ENCODE results near the gene MYD88.
"Not testable (repeated sequence)": the region's sequence is repeated elsewhere in the genome, so short reads cannot be mapped to it uniquely, and the experiment has no call there.

The MYD88 gene

DNA sequence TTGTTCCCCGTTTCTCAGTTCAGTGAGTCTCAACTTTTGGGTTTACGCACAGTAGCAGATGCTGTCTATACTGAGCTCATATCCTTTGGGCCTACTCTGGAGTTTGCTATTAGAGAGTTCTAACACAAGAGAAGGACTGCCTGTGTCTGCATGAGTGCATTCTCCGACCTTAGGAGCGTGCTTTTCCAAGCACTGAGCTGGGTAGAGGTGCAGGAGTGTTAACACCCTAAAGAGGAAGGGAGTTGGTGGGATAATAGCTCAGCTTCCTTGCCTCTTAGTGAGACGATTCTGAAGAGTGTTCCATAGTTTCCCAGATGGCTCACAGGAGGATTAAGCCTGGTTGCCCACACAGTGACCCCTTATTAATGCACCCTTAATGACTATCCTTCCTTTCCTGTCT lies 20.0 kb downstream of the MYD88 start:
- DNase-seq = no peak
- Histone ChIP-seq H3K4ac (ENCODE audit: low read depth, low read length) (no peak overlapping the region), H2BK5ac (ENCODE audit: low read length) (no peak overlapping the region), H2BK120ac (ENCODE audit: low read depth, low read length) (no peak overlapping the region), H3K56ac (ENCODE audit: low read length) (no peak overlapping the region), H3K4me3 (ENCODE audit: low read length) (no peak overlapping the region), H3K79me1 (ENCODE audit: low read length) (no peaks in the 10 kb centered on the region), H3K23ac (ENCODE audit: low read length) (no peak overlapping the region), H2AK5ac (ENCODE audit: low read length) (no peak overlapping the region), H3K4me1 (ENCODE audit: control insufficient read depth, low read depth, low read length) (no peaks in the 10 kb centered on the region), H3K27me3 (ENCODE audit: insufficient read depth, low read length, poor library complexity) (no peaks in the 10 kb centered on the region), H2BK15ac (replicated peaks; ENCODE audit: low read depth) (no peak overlapping the region), H3K36me3 (ENCODE audit: control insufficient read depth, insufficient read depth, low read length) (no peaks in the 10 kb centered on the region), H3K9ac (ENCODE audit: low read length) (no peak overlapping the region), H3K4me2 (ENCODE audit: low read length) (no peak overlapping the region), H4K5ac (ENCODE audit: low read length) (no peak overlapping the region), H3K79me2 (ENCODE audit: control insufficient read depth, insufficient read depth, low read length) (no peaks in the 10 kb centered on the region), H3K18ac (ENCODE audit: low read length) (no peak overlapping the region), H4K8ac (ENCODE audit: low read depth, low read length) (no peak overlapping the region), H3K27ac (ENCODE audit: low read depth, low read length) (no peak overlapping the region)
- no CpG with 5 or more reads among the region's 5 CpGs for WGBS (ENCODE audit: extremely low coverage, insufficient coverage, low lambda C conversion rate)

DNA sequence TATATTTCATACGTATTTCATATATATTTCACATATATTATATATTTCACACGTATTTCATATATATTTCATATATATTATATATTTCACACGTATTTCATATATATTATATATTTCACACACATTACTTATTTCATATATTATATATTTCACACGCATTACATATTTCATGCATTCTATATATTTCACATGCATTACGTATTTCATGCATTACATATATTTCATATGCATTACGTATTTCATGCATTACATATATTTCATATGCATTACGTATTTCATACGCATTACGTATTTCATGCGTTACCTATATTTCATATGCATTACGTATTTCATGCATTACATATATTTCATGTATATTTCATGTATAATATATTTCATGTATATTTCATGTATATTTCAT lies 22.2 kb downstream of the MYD88 start:
- H3K4ac ChIP-seq (ENCODE audit: low read depth, low read length); H3K23ac ChIP-seq (ENCODE audit: low read length): not testable (repeated sequence)
- over 99% methylated on average over 10 of the region's 11 CpGs for WGBS (ENCODE audit: extremely low coverage, insufficient coverage, low lambda C conversion rate)

DNA sequence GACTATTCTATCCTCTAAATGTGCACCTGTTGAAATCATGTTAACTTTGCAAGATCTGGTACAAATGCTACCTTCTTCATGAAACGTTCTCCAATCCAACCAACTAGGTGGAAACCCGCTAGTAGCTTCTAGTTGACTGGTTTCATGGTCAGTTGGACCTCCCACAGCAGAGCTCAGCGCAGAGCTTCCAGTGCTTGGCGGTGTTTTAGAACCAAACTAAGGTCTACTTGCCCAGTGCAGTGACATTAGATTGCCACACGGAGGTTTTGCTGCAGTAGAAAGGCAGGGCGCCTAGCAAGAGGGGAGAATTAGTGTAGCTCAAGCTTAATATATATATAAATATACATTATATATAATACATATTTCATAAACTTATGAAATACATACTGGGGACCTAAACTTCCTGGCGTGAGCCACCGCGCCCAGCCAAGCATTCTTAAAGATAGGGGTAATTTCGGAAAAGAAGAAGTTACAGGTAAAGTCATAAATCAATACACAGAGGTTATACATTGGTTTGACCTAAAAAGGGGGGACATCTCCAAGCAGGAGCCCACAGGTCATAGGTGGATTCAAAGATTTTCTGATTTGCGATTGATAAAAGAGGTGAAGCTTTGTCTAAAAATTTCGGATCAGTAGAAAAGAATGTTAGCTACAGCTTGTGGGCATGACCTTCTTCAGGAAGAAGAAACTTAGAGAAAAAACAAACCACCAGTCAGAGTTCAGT lies 24.8 kb downstream of the MYD88 start:
- H2BK5ac ChIP-seq (ENCODE audit: low read length) = no peak overlapping the region
- H3K4me1 ChIP-seq (ENCODE audit: control insufficient read depth, low read depth, low read length) = no peaks in the 10 kb centered on the region
- H3K23ac ChIP-seq (ENCODE audit: low read length) = no peak overlapping the region
- H3K9ac ChIP-seq (ENCODE audit: low read length) = no peak overlapping the region
- no peaks in the 10 kb centered on the region for H3K27me3 ChIP-seq (ENCODE audit: insufficient read depth, low read length, poor library complexity)
- no peak overlapping the region for H3K4me3 ChIP-seq (ENCODE audit: low read length)
- peak; percentile 47 for DNase-seq
- H3K18ac ChIP-seq (ENCODE audit: low read length) = no peak overlapping the region
- no peak overlapping the region for H3K27ac ChIP-seq (ENCODE audit: low read depth, low read length)
- no CpG with 5 or more reads among the region's 12 CpGs for WGBS (ENCODE audit: extremely low coverage, insufficient coverage, low lambda C conversion rate)
- H3K4me2 ChIP-seq (ENCODE audit: low read length) = no peak overlapping the region
- H2BK120ac ChIP-seq (ENCODE audit: low read depth, low read length) = no peak overlapping the region
- peaks cover 8% of the 10 kb centered on the region for H3K79me1 ChIP-seq (ENCODE audit: low read length)
- no peak overlapping the region for H2AK5ac ChIP-seq (ENCODE audit: low read length)
- no peak overlapping the region for H4K8ac ChIP-seq (ENCODE audit: low read depth, low read length)
- no peak overlapping the region for H3K4ac ChIP-seq (ENCODE audit: low read depth, low read length)
- H2BK15ac ChIP-seq (replicated peaks; ENCODE audit: low read depth) = no peak overlapping the region
- H3K79me2 ChIP-seq (ENCODE audit: control insufficient read depth, insufficient read depth, low read length) = peaks cover 19% of the 10 kb centered on the region
- no peak overlapping the region for H3K56ac ChIP-seq (ENCODE audit: low read length)
- no peaks in the 10 kb centered on the region for H3K36me3 ChIP-seq (ENCODE audit: control insufficient read depth, insufficient read depth, low read length)
- H4K5ac ChIP-seq (ENCODE audit: low read length) = no peak overlapping the region

More for the DNA sequence above, 22.2 kb downstream of the MYD88 start:
- not testable (repeated sequence) for DNase-seq; H2BK5ac ChIP-seq (ENCODE audit: low read length); H3K27ac ChIP-seq (ENCODE audit: low read depth, low read length); H3K79me2 ChIP-seq (ENCODE audit: control insufficient read depth, insufficient read depth, low read length); H3K4me1 ChIP-seq (ENCODE audit: control insufficient read depth, low read depth, low read length); H4K8ac ChIP-seq (ENCODE audit: low read depth, low read length); H2BK120ac ChIP-seq (ENCODE audit: low read depth, low read length); H3K79me1 ChIP-seq (ENCODE audit: low read length); H3K9ac ChIP-seq (ENCODE audit: low read length); H2AK5ac ChIP-seq (ENCODE audit: low read length); H3K27me3 ChIP-seq (ENCODE audit: insufficient read depth, low read length, poor library complexity); H3K18ac ChIP-seq (ENCODE audit: low read length); H3K36me3 ChIP-seq (ENCODE audit: control insufficient read depth, insufficient read depth, low read length); H2BK15ac ChIP-seq (replicated peaks; ENCODE audit: low read depth); H3K56ac ChIP-seq (ENCODE audit: low read length); H4K5ac ChIP-seq (ENCODE audit: low read length); H3K4me3 ChIP-seq (ENCODE audit: low read length); H3K4me2 ChIP-seq (ENCODE audit: low read length)

GRCh38 chr3:38163841-38164642 lies 25.6 kb downstream of the MYD88 start:
- no peaks in the 10 kb centered on the region for H3K4me1 ChIP-seq (ENCODE audit: control insufficient read depth, low read depth, low read length)
- no peak overlapping the region for H2BK120ac ChIP-seq (ENCODE audit: low read depth, low read length)
- H3K23ac ChIP-seq (ENCODE audit: low read length) = no peak overlapping the region
- no peaks in the 10 kb centered on the region for H3K27me3 ChIP-seq (ENCODE audit: insufficient read depth, low read length, poor library complexity)
- peak overlapping the region; percentile 54 for H3K4me3 ChIP-seq (ENCODE audit: low read length)
- H3K27ac ChIP-seq (ENCODE audit: low read depth, low read length) = no peak overlapping the region
- H3K36me3 ChIP-seq (ENCODE audit: control insufficient read depth, insufficient read depth, low read length) = no peaks in the 10 kb centered on the region
- no peak overlapping the region for H4K8ac ChIP-seq (ENCODE audit: low read depth, low read length)
- H3K18ac ChIP-seq (ENCODE audit: low read length) = no peak overlapping the region
- no CpG with 5 or more reads among the region's 24 CpGs for WGBS (ENCODE audit: extremely low coverage, insufficient coverage, low lambda C conversion rate)
- DNase-seq = no peak
- H4K5ac ChIP-seq (ENCODE audit: low read length) = no peak overlapping the region
- peak overlapping the region; percentile 84 for H3K56ac ChIP-seq (ENCODE audit: low read length)
- H2AK5ac ChIP-seq (ENCODE audit: low read length) = no peak overlapping the region
- peaks cover 26% of the 10 kb centered on the region for H3K79me2 ChIP-seq (ENCODE audit: control insufficient read depth, insufficient read depth, low read length)
- H2BK15ac ChIP-seq (replicated peaks; ENCODE audit: low read depth) = no peak overlapping the region
- peak overlapping the region; percentile 62 for H3K4ac ChIP-seq (ENCODE audit: low read depth, low read length)
- peak overlapping the region; percentile 14 for H3K4me2 ChIP-seq (ENCODE audit: low read length)
- no peak overlapping the region for H2BK5ac ChIP-seq (ENCODE audit: low read length)
- H3K9ac ChIP-seq (ENCODE audit: low read length) = peak overlapping the region; percentile 46
- H3K79me1 ChIP-seq (ENCODE audit: low read length) = peaks cover 8% of the 10 kb centered on the region

- WGBS (ENCODE audit: extremely low coverage, insufficient coverage, low lambda C conversion rate) = no CpG with 5 or more reads among the region's 17 CpGs
- Histone ChIP-seq H4K5ac (ENCODE audit: low read length) (no peak overlapping the region), H3K27ac (ENCODE audit: low read depth, low read length) (no peak overlapping the region), H4K8ac (ENCODE audit: low read depth, low read length) (no peak overlapping the region), H3K36me3 (ENCODE audit: control insufficient read depth, insufficient read depth, low read length) (no peaks in the 10 kb centered on the region), H2BK5ac (ENCODE audit: low read length) (no peak overlapping the region), H2BK15ac (replicated peaks; ENCODE audit: low read depth) (no peak overlapping the region), H3K79me1 (ENCODE audit: low read length) (peaks cover 8% of the 10 kb centered on the region), H3K4ac (ENCODE audit: low read depth, low read length) (peak overlapping the region; percentile 62), H3K4me3 (ENCODE audit: low read length) (peak overlapping the region; percentile 54), H3K56ac (ENCODE audit: low read length) (peak overlapping the region; percentile 84), H3K4me2 (ENCODE audit: low read length) (peak overlapping the region; percentile 14), H2AK5ac (ENCODE audit: low read length) (no peak overlapping the region), H2BK120ac (ENCODE audit: low read depth, low read length) (no peak overlapping the region), H3K4me1 (ENCODE audit: control insufficient read depth, low read depth, low read length) (no peaks in the 10 kb centered on the region), H3K18ac (ENCODE audit: low read length) (no peak overlapping the region), H3K79me2 (ENCODE audit: control insufficient read depth, insufficient read depth, low read length) (peaks cover 30% of the 10 kb centered on the region), H3K23ac (ENCODE audit: low read length) (no peak overlapping the region), H3K9ac (ENCODE audit: low read length) (peak overlapping the region; percentile 46), H3K27me3 (ENCODE audit: insufficient read depth, low read length, poor library complexity) (no peaks in the 10 kb centered on the region)
- no peak for DNase-seq
Measured at GRCh38 chr3:38164643-38164951, 26.1 kb downstream of the MYD88 start.

Measured in mesendoderm (in vitro differentiated cells).